HepG2 (cell line): ENCODE results near the gene FGF9. TPM values are rescaled to one million over a fixed set of nuclear protein-coding genes. Genes with fewer than 3 reads are reported as not detected.

Experiments used
- ATAC-seq: fragments of 200-7000 bp; cut with Tn5 transposase; 3 replicates; pipeline ENCODE4 v1.9.1; 2020; ENCODE audit warnings: mild to moderate bottlenecking, moderate library complexity
- BruUV-seq: library from RNA; stranded (reverse); fragments of 400-500 nt; replicated peaks from 2 replicates; lab custom pipeline; 2021; lab: Mats Ljungman, UMichigan
- CTCF ChIA-PET: fragments of 300-600 bp; formaldehyde crosslinking; extraction: SDS; loops from one replicate; lab custom pipeline; 2021; ENCODE audit warnings: low total read pairs, inconsistent platforms, low intra/inter-chr PET ratio; lab: Yijun Ruan, JAX
- POLR2A ChIA-PET: fragments of 350-600 bp; sonication (Branson Sonifier 250); formaldehyde crosslinking; loops from one replicate; lab custom pipeline; 2020; ENCODE audit warnings: antibody characterized with exemption, inconsistent platforms; lab: Yijun Ruan, JAX
- DNase-seq: peaks from one replicate; pipeline ENCODE4 v3.0.0-alpha.2; 2015; ENCODE audit warnings: low spot score
- FAIRE-seq: peaks from 3 replicates; lab custom pipeline; 2011; peaks lifted over from hg19 to GRCh38; lab: Jason Lieb, UNC
- H2AFZ ChIP-seq: one replicate; pipeline ENCODE4 v1.6.1; 2011; ENCODE audit warnings: low read length, inconsistent platforms
- H3K27ac ChIP-seq: fragments of 300-600 bp; 3 replicates; pipeline ENCODE4 v1.8.0; 2011; ENCODE audit warnings: mixed run types, mild to moderate bottlenecking, mixed read lengths, low read length, inconsistent platforms; ENCODE audit not compliant: insufficient read depth; ENCODE audit errors: extremely low read length
- H3K27me3 ChIP-seq, 2 experiments: fragments of 200-600 bp in 1 of 2; 2 replicates in 1 of 2; 3 replicates in 1 of 2; pipeline versions ENCODE4 v1.6.0 to v1.8.0; 2011; ENCODE audit warnings: low read length in 2 of 2, mild to moderate bottlenecking in 2 of 2, moderate library complexity in 2 of 2, inconsistent platforms in 1 of 2; ENCODE audit not compliant: insufficient read depth in 2 of 2, control insufficient read depth in 1 of 2
- H3K36me3 ChIP-seq, 2 experiments: fragments of 200-600 bp in 1 of 2; replicated peaks in 1 of 2; 2 replicates in 1 of 2; 3 replicates in 1 of 2; pipeline versions ENCODE4 v1.5.1 to v1.8.0; 2011; ENCODE audit warnings: low read length in 2 of 2, inconsistent platforms in 1 of 2; ENCODE audit not compliant: insufficient read depth in 2 of 2, control insufficient read depth in 1 of 2
- H3K4me1 ChIP-seq: 2 replicates; pipeline ENCODE4 v1.5.1; 2012; ENCODE audit warnings: low read length, inconsistent platforms; ENCODE audit not compliant: insufficient read depth
- H3K4me2 ChIP-seq: 2 replicates; pipeline ENCODE4 v1.6.0; 2011; ENCODE audit warnings: low read depth, low read length, inconsistent platforms
- H3K4me3 ChIP-seq, 3 experiments: fragments of 200-600 bp in 1 of 3; sonication (generic), shearing (Covaris generic) in 1 of 3; replicated peaks in 1 of 3; 2 replicates each; pipeline ENCODE4 v1.5.1; 2011 to 2016; ENCODE audit warnings: low read length in 3 of 3, inconsistent platforms in 2 of 3, low read depth in 2 of 3, mild to moderate bottlenecking in 2 of 3, control low read depth in 1 of 3, mixed read lengths in 1 of 3; ENCODE audit not compliant: insufficient read depth in 1 of 3
- H3K79me2 ChIP-seq: one replicate; pipeline ENCODE4 v1.6.1; 2011; ENCODE audit warnings: low read length, inconsistent platforms; ENCODE audit not compliant: insufficient read depth
- H3K9ac ChIP-seq: 2 replicates; pipeline ENCODE4 v1.6.0; 2011; ENCODE audit warnings: mild to moderate bottlenecking, low read depth, low read length, inconsistent platforms; ENCODE audit not compliant: insufficient read depth
- H3K9me3 ChIP-seq: 2 replicates; pipeline ENCODE4 v1.5.1; 2012; ENCODE audit warnings: mild to moderate bottlenecking, low read length
- H4K20me1 ChIP-seq: 2 replicates; pipeline ENCODE4 v1.6.0; 2011; ENCODE audit warnings: inconsistent platforms, mild to moderate bottlenecking, low read length, moderate library complexity; ENCODE audit not compliant: insufficient read depth
- ATF1 ChIP-seq: IDR thresholded peaks from 2 replicates; pipeline ENCODE4 v1.6.1; 2016; ENCODE audit warnings: mild to moderate bottlenecking, control low read depth
- FOXO4 ChIP-seq: sonication (generic); formaldehyde crosslinking; conservative IDR thresholded peaks from 2 replicates; pipeline ENCODE4 v1.8.1; 2023; ENCODE audit warnings: missing genetic modification reagents
- MTA1 ChIP-seq: sonication (generic); formaldehyde crosslinking; IDR thresholded peaks from 2 replicates; pipeline ENCODE4 v1.4.0; 2020; ENCODE audit warnings: missing genetic modification reagents, mild to moderate bottlenecking, borderline replicate concordance
- MXD1 ChIP-seq: sonication (generic); formaldehyde crosslinking; IDR thresholded peaks from 2 replicates; pipeline ENCODE4 v1.4.0; 2020; ENCODE audit warnings: mild to moderate bottlenecking, missing genetic modification reagents
- NKX3-1 ChIP-seq: sonication (generic); formaldehyde crosslinking; IDR thresholded peaks from 2 replicates; pipeline ENCODE4 v1.5.0; 2020; ENCODE audit warnings: missing genetic modification reagents
- PREB ChIP-seq: sonication (generic); formaldehyde crosslinking; IDR thresholded peaks from 2 replicates; pipeline ENCODE4 v1.4.0; 2020; ENCODE audit warnings: missing genetic modification reagents
- SMYD3 ChIP-seq: sonication (generic); formaldehyde crosslinking; IDR thresholded peaks from 2 replicates; pipeline ENCODE4 v1.8.1; 2023; ENCODE audit warnings: mild to moderate bottlenecking, missing genetic modification reagents
- TERF1 ChIP-seq: sonication (generic); formaldehyde crosslinking; IDR thresholded peaks from 2 replicates; pipeline ENCODE4 v1.8.0; 2022; ENCODE audit warnings: mild to moderate bottlenecking, missing genetic modification reagents, moderate library complexity
- XRCC5 ChIP-seq: fragments of 200-400 bp; formaldehyde crosslinking; optimal IDR thresholded peaks from 2 replicates; pipeline ENCODE3; 2017; ENCODE audit warnings: mild to moderate bottlenecking, low read length
- ZFYVE20 ChIP-seq: sonication (generic); formaldehyde crosslinking; IDR thresholded peaks from 2 replicates; pipeline ENCODE4 v1.8.0; 2023; ENCODE audit warnings: low read depth, mild to moderate bottlenecking, moderate library complexity, missing genetic modification reagents, borderline replicate concordance
- ZNF20 ChIP-seq: sonication (generic); formaldehyde crosslinking; IDR thresholded peaks from 2 replicates; pipeline ENCODE4 v1.4.0; 2020; ENCODE audit warnings: mild to moderate bottlenecking, moderate library complexity, missing genetic modification reagents
- ZNF343 ChIP-seq: sonication (generic); formaldehyde crosslinking; IDR thresholded peaks from 2 replicates; pipeline ENCODE4 v1.4.0; 2020; ENCODE audit warnings: mild to moderate bottlenecking, missing genetic modification reagents
- ZNF800 ChIP-seq: sonication (generic); formaldehyde crosslinking; IDR thresholded peaks from 2 replicates; pipeline ENCODE4 v1.4.0; 2020; ENCODE audit warnings: missing genetic modification reagents
- ZSCAN21 ChIP-seq: sonication (generic); formaldehyde crosslinking; IDR thresholded peaks from 2 replicates; pipeline ENCODE4 v1.8.0; 2022; ENCODE audit warnings: mild to moderate bottlenecking, missing genetic modification reagents, moderate library complexity, borderline replicate concordance
- WGBS: methylation state at CpG from one replicate; pipeline ENCODE4 v1.1.6; 2017; ENCODE audit warnings: low lambda C conversion rate; 5-methylcytosine and 5-hydroxymethylcytosine counted together
- in situ Hi-C: cut with HindIII; loops from 2 replicates; pipeline ENCODE4 v1.10.0; 2017; ENCODE audit warnings: low pct_unique_long_range_greater_than_20kb; ENCODE audit not compliant: extremely low pct_ligation_motif_present
- intact Hi-C: fragments of 100-400 bp; cut with micrococcal nuclease; formaldehyde crosslinking; loops from one replicate; pipeline ENCODE4 v1.10.0; 2022; ENCODE audit not compliant: unreplicated experiment
- polyA plus RNA-seq, 8 experiments: library from polyadenylated mRNA; depleted of rRNA in 3 of 8; stranded (reverse) in 7 of 8; unstranded in 1 of 8; fragments of >200 nt; fragmentation: Illumina TruSeq in 4 of 8; extraction: Trizol in 4 of 8; gene quantifications; 2 replicates each; pipeline versions ENCODE4 v1.2.1 to v1.2.3, GENCODE V29; 2011 to 2016; ENCODE audit warnings: low read depth in 4 of 8, missing spikeins in 1 of 8, mixed read lengths in 1 of 8; ENCODE audit not compliant: insufficient read depth in 1 of 8
- total RNA-seq, 5 experiments: library from RNA; depleted of rRNA; stranded (reverse); fragments of >200 nt; fragmentation: Illumina TruSeq; extraction: Trizol; gene quantifications; 2 replicates each; pipeline ENCODE4 v1.2.3, GENCODE V29; 2016; ENCODE audit warnings: low read depth in 1 of 5
- TF ChIP-seq, protein P1 (sequence below): sonication (generic); formaldehyde crosslinking; IDR thresholded peaks from 2 replicates; pipeline ENCODE4 v1.4.0; 2020; ENCODE audit warnings: mild to moderate bottlenecking, missing genetic modification reagents, borderline replicate concordance
- TF ChIP-seq, protein P2 (sequence below): sonication (generic); formaldehyde crosslinking; IDR thresholded peaks from 2 replicates; pipeline ENCODE4 v1.5.0; 2020; ENCODE audit warnings: missing genetic modification reagents

Gene FGF9
- total and polyA plus RNA-seq, 2 of the 13 experiments (the other 11 are each of a cell fraction or from before 2014, with no cell fraction given) = not detected

DNA sequence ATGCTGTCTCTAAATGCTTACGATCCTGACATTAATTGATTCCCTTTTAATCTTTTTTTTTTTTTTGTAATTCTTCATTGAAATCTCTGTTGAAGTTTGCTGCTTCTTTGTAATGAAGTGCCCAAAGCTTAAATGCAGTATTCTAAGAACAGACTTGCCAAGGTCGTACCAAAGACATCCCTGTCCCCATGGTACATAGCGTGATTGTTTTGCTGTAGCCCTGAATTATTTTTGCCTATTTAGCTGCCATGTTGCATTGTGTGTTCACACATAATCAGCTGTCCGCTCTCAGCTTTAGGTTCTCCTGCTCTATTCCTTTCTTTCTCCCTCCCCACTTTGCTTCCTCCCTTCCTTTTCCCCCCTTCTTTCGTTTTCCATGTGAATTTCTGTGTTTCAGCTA, 21.1 kb downstream of the FGF9 start:
- POLR2A ChIA-PET = no interaction called here
- no peak overlapping the region for H3K27ac ChIP-seq
- no peaks in the 10 kb centered on the region for H3K79me2 ChIP-seq
- H3K4me1 ChIP-seq = peaks cover 5% of the 10 kb centered on the region
- intact Hi-C loops = no loop called here
- FAIRE-seq (no peak), DNase-seq (no peak), ATAC-seq (no peak)
- H3K4me3 ChIP-seq = no peak overlapping the region
- H3K9ac ChIP-seq = no peak overlapping the region
- no peak overlapping the region for H3K4me2 ChIP-seq
- H4K20me1 ChIP-seq = no peaks in the 10 kb centered on the region
- CTCF ChIA-PET = no interaction called here
- in situ Hi-C loops = no loop called here
- TF ChIP-seq ATF1 (CRISPR knock-in tag) (no peak), NKX3-1 (CRISPR knock-in tag) (no peak), ZNF20 (CRISPR knock-in tag) (no peak), ZSCAN21 (CRISPR knock-in tag) (no peak), TERF1 (CRISPR knock-in tag) (no peak), FOXO4 (CRISPR knock-in tag) (no peak), SMYD3 (CRISPR knock-in tag) (no peak), XRCC5 (no peak), ZFYVE20 (CRISPR knock-in tag) (no peak), PREB (no peak), MXD1 (CRISPR knock-in tag) (no peak), MTA1 (no peak), ZNF343 (CRISPR knock-in tag) (no peak), ZNF800 (CRISPR knock-in tag) (no peak)
- TF ChIP-seq, protein P1, sequence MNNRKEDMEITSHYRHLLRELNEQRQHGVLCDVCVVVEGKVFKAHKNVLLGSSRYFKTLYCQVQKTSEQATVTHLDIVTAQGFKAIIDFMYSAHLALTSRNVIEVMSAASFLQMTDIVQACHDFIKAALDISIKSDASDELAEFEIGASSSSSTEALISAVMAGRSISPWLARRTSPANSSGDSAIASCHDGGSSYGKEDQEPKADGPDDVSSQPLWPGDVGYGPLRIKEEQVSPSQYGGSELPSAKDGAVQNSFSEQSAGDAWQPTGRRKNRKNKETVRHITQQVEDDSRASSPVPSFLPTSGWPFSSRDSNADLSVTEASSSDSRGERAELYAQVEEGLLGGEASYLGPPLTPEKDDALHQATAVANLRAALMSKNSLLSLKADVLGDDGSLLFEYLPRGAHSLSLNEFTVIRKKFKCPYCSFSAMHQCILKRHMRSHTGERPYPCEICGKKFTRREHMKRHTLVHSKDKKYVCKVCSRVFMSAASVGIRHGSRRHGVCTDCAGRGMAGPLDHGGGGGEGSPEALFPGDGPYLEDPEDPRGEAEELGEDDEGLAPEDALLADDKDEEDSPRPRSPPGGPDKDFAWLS (CRISPR knock-in tag) = no peak
- TF ChIP-seq, protein P2, sequence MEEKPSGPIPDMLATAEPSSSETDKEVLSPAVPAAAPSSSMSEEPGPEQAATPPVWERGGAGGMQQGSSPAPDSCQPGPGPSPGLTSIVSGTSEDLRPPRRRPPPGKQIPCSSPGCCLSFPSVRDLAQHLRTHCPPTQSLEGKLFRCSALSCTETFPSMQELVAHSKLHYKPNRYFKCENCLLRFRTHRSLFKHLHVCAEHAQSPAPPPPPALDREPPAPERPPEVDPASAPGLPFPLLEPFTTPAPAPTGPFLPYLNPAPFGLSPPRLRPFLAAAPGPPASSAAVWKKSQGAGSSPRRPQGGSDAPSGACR = no peak
- H3K27me3 ChIP-seq = peaks cover 0 to 20% of the 10 kb centered on the region in 2 experiments; a peak in 2 of 5 replicates
- no TSS peak for BruUV-seq
- H3K9me3 ChIP-seq = no peaks in the 10 kb centered on the region
- no peaks in the 10 kb centered on the region for H3K36me3 ChIP-seq
- 45% methylated on average over 5 of the region's 5 CpGs for WGBS
- no peak overlapping the region for H2AFZ ChIP-seq
